C4-2B (cell line): Measurements from ENCODE around the gene PUS3.
"Not testable (repeated sequence)": the region's sequence is repeated elsewhere in the genome, so short reads cannot be mapped to it uniquely, and the experiment has no call there.

Experiments used
- H3K27ac ChIP-seq: fragments of 450-650 bp; 2 replicates; pipeline ENCODE4 v1.5.1; 2017
- ZFX ChIP-seq: fragments of 450-650 bp; IDR thresholded peaks from 2 replicates; pipeline ENCODE4 v1.6.1; 2017
- TF ChIP-seq, protein P1 (sequence below): fragments of 450-650 bp; conservative IDR thresholded peaks from 2 replicates; pipeline ENCODE4 v1.5.1; 2017; ENCODE audit warnings: mild to moderate bottlenecking

Gene PUS3

GRCh38 chr11:125871391-125872137 lies 31.4 kb downstream of the PUS3 start:
- TF ChIP-seq ZFX: no peak
- TF ChIP-seq, protein P1, sequence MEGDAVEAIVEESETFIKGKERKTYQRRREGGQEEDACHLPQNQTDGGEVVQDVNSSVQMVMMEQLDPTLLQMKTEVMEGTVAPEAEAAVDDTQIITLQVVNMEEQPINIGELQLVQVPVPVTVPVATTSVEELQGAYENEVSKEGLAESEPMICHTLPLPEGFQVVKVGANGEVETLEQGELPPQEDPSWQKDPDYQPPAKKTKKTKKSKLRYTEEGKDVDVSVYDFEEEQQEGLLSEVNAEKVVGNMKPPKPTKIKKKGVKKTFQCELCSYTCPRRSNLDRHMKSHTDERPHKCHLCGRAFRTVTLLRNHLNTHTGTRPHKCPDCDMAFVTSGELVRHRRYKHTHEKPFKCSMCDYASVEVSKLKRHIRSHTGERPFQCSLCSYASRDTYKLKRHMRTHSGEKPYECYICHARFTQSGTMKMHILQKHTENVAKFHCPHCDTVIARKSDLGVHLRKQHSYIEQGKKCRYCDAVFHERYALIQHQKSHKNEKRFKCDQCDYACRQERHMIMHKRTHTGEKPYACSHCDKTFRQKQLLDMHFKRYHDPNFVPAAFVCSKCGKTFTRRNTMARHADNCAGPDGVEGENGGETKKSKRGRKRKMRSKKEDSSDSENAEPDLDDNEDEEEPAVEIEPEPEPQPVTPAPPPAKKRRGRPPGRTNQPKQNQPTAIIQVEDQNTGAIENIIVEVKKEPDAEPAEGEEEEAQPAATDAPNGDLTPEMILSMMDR: peak; percentile 68
- no peak overlapping the region for H3K27ac ChIP-seq

DNA sequence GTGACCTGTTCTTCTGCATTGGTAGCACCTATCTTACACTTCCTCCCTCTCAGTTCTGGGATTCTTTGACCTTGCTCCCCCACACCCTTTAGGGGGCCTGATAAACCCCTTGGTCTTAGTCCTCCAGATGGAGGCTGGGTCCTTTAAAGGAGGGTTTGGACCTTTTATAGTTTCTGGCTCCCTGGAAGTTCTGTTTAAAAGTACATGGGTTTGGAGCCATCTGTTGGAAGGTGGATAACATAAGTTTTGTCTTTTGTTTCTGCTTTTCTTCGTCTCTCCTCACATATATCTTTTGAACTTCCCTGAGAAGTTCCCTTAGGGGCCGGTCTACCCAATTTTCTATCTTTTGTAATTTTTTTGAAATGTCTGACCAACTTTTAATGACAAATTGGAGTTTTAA lies 33.5 kb downstream of the PUS3 start:
- TF ChIP-seq, protein P1: no peak
- no peak for TF ChIP-seq ZFX
- H3K27ac ChIP-seq: no peak overlapping the region

GRCh38 chr11:125865354-125865753 lies 37.7 kb downstream of the PUS3 start:
- H3K27ac ChIP-seq: not testable (repeated sequence)

DNA sequence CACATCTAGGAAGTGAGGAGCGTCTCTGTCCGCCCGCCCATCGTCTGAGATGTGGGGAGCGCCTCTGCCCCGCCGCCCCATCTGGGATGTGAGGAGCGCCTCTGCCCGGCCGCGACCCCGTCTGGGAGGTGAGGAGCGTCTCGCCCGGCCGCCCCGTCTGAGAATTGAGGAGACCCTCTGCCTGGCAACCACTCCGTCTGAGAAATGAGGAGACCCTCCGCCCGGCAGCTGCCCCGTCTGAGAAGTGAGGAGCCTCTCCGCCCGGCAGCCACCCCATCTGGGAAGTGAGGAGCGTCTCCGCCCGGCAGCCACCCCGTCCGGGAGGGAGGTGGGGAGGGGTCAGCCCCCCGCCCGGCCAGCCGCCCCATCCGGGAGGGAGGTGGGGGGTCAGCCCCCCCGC lies 40.2 kb downstream of the PUS3 start:
- not testable (repeated sequence) for H3K27ac ChIP-seq

DNA sequence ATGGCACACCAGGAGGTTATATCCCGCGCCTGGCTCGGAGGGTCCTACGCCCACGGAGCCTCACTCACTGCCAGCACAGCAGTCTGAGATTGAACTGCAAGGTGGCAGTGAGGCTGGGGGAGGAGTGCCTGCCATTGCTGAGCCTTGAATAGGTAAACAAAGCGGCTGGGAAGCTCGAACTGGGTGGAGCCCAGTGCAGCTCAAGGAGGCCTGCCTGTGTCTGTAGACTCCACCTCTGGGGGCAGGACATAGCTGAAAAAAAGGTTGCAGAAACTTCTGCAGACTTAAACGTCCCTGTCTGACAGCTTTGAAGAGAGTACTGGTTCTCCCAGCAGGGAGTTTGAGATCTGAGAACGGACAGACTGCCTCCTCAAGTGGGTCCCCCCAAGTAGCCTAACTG lies 45.3 kb downstream of the PUS3 start:
- not testable (repeated sequence) for H3K27ac ChIP-seq

- no peak overlapping the region for H3K27ac ChIP-seq
- no peak for TF ChIP-seq ZFX
- TF ChIP-seq, protein P1: no peak
These were observed 56.8 kb downstream of the PUS3 start for GRCh38 chr11:125846188-125846587.
